Nephron progenitor cell (in vitro differentiated cells): ENCODE data around the gene TMEM255B.
"Not testable (repeated sequence)": the region's sequence is repeated elsewhere in the genome, so short reads cannot be mapped to it uniquely, and the experiment has no call there.

Source experiments
- DNase-seq: peaks from one replicate; pipeline ENCODE4 v3.0.0; 2021
- H3K27ac Mint-ChIP-seq: 2 replicates; pipeline ENCODE4 v1.8.0; 2021; ENCODE audit warnings: mild to moderate bottlenecking, moderate library complexity, mixed read lengths
- H3K27me3 Mint-ChIP-seq: 2 replicates; pipeline ENCODE4 v1.8.0; 2021; ENCODE audit warnings: mild to moderate bottlenecking, low read depth, mixed read lengths; ENCODE audit not compliant: poor library complexity
- H3K36me3 Mint-ChIP-seq: 2 replicates; pipeline ENCODE4 v1.8.0; 2021; ENCODE audit warnings: low read depth, mixed read lengths
- H3K4me1 Mint-ChIP-seq: 2 replicates; pipeline ENCODE4 v1.8.0; 2021; ENCODE audit warnings: mixed read lengths
- H3K4me3 Mint-ChIP-seq: 2 replicates; pipeline ENCODE4 v1.8.0; 2021; ENCODE audit warnings: mild to moderate bottlenecking, moderate library complexity, mixed read lengths
- H3K9me3 Mint-ChIP-seq: 2 replicates; pipeline ENCODE4 v1.8.0; 2021; ENCODE audit warnings: mild to moderate bottlenecking, moderate library complexity, mixed read lengths
- TF ChIP-seq, protein P1 (sequence below): fragments of 200-600 bp; sonication (generic); IDR thresholded peaks from 2 replicates; pipeline ENCODE4 v1.5.0; 2021; ENCODE audit warnings: antibody characterized with exemption

TMEM255B gene

DNA sequence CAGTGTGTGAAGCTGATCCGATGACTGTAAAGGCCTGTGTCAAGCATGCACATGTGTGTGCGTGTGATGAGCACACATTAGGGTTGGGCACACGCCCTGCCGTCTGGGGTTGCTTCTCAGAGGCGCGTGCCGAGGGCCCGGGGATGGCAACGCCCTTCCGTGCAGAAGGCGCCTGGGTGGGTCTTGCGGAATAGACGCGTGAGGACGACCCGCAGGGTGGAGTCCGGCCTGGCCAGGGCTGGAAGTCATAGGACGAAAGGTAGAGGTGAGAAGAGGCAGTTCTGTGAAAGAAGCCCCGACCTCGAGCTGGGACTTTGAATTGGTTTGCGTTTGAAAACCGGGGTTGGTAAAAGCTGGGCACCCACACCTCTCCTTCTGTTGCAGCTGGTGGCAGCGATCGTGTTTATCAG lies 35.7 kb downstream of the TMEM255B start:
- Mint-ChIP-seq H3K9me3 (no peaks in the 10 kb centered on the region), H3K36me3 (no peaks in the 10 kb centered on the region), H3K27me3 (peaks cover 17% of the 10 kb centered on the region), H3K27ac (no peak overlapping the region), H3K4me3 (no peak overlapping the region), H3K4me1 (peaks cover 9% of the 10 kb centered on the region)
- no peak for DNase-seq
- TF ChIP-seq, protein P1, sequence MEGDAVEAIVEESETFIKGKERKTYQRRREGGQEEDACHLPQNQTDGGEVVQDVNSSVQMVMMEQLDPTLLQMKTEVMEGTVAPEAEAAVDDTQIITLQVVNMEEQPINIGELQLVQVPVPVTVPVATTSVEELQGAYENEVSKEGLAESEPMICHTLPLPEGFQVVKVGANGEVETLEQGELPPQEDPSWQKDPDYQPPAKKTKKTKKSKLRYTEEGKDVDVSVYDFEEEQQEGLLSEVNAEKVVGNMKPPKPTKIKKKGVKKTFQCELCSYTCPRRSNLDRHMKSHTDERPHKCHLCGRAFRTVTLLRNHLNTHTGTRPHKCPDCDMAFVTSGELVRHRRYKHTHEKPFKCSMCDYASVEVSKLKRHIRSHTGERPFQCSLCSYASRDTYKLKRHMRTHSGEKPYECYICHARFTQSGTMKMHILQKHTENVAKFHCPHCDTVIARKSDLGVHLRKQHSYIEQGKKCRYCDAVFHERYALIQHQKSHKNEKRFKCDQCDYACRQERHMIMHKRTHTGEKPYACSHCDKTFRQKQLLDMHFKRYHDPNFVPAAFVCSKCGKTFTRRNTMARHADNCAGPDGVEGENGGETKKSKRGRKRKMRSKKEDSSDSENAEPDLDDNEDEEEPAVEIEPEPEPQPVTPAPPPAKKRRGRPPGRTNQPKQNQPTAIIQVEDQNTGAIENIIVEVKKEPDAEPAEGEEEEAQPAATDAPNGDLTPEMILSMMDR = no peak

DNA sequence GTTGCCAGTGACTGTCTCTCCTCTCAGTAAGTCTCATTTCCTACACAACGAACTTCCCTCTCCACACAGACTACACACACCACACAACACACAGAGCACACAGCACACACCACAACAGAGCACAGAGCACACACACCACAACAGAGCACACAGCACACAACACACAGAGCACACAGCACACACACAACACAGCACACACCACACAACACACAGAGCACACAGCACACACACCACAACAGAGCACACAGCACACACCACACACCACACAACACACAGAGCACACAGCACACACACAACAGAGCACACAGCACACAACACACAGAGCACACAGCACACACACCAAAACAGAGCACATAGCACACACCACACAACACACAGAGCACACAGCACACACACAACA lies 36.3 kb downstream of the TMEM255B start:
- H3K4me3 Mint-ChIP-seq, H3K36me3 Mint-ChIP-seq, DNase-seq, H3K27ac Mint-ChIP-seq, H3K9me3 Mint-ChIP-seq: not testable (repeated sequence)
- Mint-ChIP-seq H3K4me1 (peaks cover 13% of the 10 kb centered on the region), H3K27me3 (peaks cover 17% of the 10 kb centered on the region)

- no peak for DNase-seq
- Mint-ChIP-seq H3K27ac (no peak overlapping the region), H3K4me3 (no peak overlapping the region), H3K9me3 (no peaks in the 10 kb centered on the region), H3K36me3 (no peaks in the 10 kb centered on the region), H3K27me3 (peaks cover 11% of the 10 kb centered on the region), H3K4me1 (peaks cover 13% of the 10 kb centered on the region)
- TF ChIP-seq, protein P1 = no peak
These were observed 37.4 kb downstream of the TMEM255B start for GRCh38 chr13:113796211-113796963.

DNA sequence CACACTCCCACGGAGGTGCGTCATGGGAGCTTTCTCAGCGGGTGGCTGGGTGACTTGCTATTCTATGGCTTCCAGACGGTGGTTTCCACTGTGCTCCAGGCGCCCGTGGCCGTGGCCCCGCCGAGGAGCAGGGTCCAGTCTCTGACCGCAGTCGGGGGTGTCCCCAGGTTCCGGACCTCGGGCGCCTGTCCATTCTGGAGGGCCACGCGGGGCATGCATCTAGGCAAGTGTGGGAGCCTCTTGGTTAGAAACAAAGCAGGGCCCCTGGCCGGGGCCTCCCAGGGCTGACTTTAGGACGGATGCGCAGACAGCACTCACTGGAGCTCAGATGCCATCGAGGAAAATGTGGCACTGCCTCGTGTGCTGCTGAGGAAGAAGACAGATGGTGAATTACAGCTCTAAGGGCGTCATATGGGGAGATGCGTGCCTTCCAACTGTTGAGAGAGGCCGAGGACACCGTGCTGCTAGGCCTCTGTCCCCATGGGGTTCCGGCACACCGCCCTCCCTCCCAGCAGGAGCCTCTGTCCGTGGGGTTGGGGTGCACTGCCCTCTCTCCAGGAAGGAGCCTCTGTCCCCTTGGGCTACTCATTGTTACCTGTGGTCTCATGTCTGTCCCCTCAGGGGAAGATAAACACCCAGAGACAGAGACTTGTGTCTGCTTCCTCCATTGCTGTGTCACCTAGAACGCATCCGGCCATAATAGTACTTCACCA lies 38.1 kb downstream of the TMEM255B start:
- Mint-ChIP-seq H3K27me3 (peaks cover 8% of the 10 kb centered on the region), H3K27ac (no peak overlapping the region), H3K36me3 (no peaks in the 10 kb centered on the region), H3K4me1 (peaks cover 18% of the 10 kb centered on the region), H3K4me3 (no peak overlapping the region), H3K9me3 (no peaks in the 10 kb centered on the region)
- DNase-seq = no peak
- TF ChIP-seq, protein P1 = no peak

DNA sequence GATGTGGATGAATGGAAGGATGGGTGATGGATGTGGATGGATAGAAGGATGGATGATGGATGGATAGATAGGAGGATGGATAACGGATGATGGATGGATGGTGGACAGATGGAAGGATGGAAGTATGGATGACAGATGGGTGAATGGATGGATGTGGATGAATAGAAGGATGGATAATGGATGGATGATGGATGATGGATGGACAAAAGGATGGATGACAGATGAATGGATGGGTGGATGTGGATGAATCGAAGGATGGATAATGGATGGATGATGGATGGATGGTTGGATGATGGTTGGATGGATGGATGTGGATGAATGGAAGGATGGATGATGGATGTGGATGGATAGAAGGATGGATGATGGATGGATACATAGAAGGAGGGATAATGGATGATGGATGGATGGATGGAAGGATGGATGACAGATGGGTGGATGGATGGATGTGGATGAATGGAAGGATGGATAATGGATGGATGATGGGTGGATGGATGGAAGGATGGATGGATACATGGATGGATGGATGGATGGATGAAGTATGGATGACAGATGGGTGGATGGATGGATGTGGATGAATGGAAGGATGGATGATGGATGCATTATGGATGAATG lies 39.3 kb downstream of the TMEM255B start:
- H3K4me3 Mint-ChIP-seq = no peak overlapping the region
- no peaks in the 10 kb centered on the region for H3K9me3 Mint-ChIP-seq
- H3K27ac Mint-ChIP-seq = no peak overlapping the region
- peaks cover 15% of the 10 kb centered on the region for H3K4me1 Mint-ChIP-seq
- TF ChIP-seq, protein P1 = no peak
- no peak for DNase-seq
- H3K36me3 Mint-ChIP-seq = no peaks in the 10 kb centered on the region
- peaks cover 4% of the 10 kb centered on the region for H3K27me3 Mint-ChIP-seq

DNA sequence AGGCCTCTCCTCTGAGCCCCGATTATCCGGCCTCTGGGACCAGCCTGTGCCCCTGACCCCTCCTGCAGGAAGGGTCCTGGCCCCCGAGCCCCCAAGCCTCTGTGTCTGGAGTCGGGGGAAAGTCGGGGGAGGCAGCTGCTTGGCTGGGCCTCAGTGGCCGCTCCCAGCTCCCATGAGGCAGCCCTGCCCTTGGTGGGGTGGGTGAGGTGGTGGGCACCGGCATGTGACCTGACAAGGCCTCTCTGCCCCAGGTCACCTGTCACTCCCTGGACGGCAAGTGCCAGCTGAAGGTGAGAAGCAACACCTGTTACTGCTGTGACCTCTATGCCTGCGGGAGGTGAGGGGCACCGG lies 41.5 kb downstream of the TMEM255B start:
- TF ChIP-seq, protein P1 = no peak
- Mint-ChIP-seq H3K27me3 (no peaks in the 10 kb centered on the region), H3K4me1 (peaks cover 15% of the 10 kb centered on the region), H3K36me3 (no peaks in the 10 kb centered on the region), H3K27ac (no peak overlapping the region), H3K9me3 (no peaks in the 10 kb centered on the region), H3K4me3 (no peak overlapping the region)
- no peak for DNase-seq
